ENCODE data around the gene MATN4. TPM values are rescaled to one million over a fixed set of nuclear protein-coding genes. Genes with fewer than 3 reads are reported as not detected.
"Not testable (repeated sequence)": the region's sequence is repeated elsewhere in the genome, so short reads cannot be mapped to it uniquely, and the experiment has no call there.

MATN4 gene
- total RNA-seq, 2 donors from 2014 or later = 0.34 TPM; not detected in 1

DNA sequence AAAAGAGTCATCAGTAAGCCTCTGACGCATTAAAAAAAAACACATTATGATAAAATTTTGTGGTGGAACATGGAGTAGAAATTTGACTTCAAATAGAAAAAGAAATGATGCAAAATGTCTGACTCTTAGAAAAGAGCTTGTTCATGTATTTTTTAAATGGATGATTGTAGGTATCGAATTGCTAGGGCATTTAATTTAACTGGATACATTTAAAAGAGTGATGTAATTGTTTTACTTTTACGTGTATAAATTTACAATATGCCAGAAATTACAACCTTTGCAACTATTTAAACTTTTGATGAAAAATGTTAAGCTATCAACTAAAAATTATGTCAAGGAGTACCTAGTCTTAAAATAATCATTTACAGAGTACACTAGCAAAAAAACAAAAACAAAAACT is 44.6 kb upstream of the MATN4 start:
- intact Hi-C loops (cut with DNase I) = no loop called here
- H3K4me3 ChIP-seq = no peak overlapping the region
- no peaks in the 10 kb centered on the region for H3K9me3 ChIP-seq
- no peaks in the 10 kb centered on the region for H3K4me1 ChIP-seq (replicated peaks)
- DNase-seq (ENCODE audit: low spot score) = no peak
- no peaks in the 10 kb centered on the region for H3K27me3 ChIP-seq (replicated peaks; ENCODE audit: insufficient read depth)
- TF ChIP-seq CTCF (IDR thresholded peaks at IDR 0.05) (no peak), POLR2AphosphoS5 (IDR thresholded peaks at IDR 0.05) (no peak), POLR2A (IDR thresholded peaks at IDR 0.05) (no peak)
- no peaks in the 10 kb centered on the region for H3K36me3 ChIP-seq
- WGBS = 68% methylated on average over 3 of the region's 3 CpGs
- no peak overlapping the region for H3K27ac ChIP-seq

DNA sequence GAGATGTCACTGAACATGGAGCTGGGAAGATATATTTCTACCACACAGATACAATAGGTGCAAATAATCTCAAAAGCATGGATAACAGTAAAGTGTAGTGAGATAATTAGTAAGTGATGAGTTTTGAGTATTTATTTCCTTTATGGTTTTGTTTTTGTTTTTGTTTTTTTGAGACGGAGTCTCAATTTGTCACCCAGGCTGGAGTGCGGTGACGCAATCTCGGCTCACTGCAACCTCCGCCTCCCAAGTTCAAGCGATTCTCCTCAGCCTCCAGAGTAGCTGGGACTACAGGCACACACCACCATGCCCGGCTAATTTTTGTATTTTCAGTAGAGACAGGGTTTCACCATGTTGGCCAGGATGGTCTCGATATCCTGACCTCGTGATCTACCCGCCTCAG is 42.7 kb upstream of the MATN4 start:
- H3K36me3 ChIP-seq; intact Hi-C loops (cut with DNase I); H3K9me3 ChIP-seq; H3K4me1 ChIP-seq (replicated peaks); DNase-seq (ENCODE audit: low spot score); H3K27me3 ChIP-seq (replicated peaks; ENCODE audit: insufficient read depth); H3K4me3 ChIP-seq; H3K27ac ChIP-seq: not testable (repeated sequence)
- WGBS = 97% methylated on average over 10 of the region's 10 CpGs

GRCh38 chr20:45350217-45350616 is 42.1 kb upstream of the MATN4 start:
- no peaks in the 10 kb centered on the region for H3K9me3 ChIP-seq
- WGBS = 29% methylated on average over 1 of the region's 1 CpG
- no peak overlapping the region for H3K4me3 ChIP-seq
- H3K4me1 ChIP-seq (replicated peaks) = peaks cover 3% of the 10 kb centered on the region
- no peak for TF ChIP-seq POLR2AphosphoS5 (IDR thresholded peaks at IDR 0.05)
- no peak for TF ChIP-seq CTCF (IDR thresholded peaks at IDR 0.05)
- TF ChIP-seq POLR2A (IDR thresholded peaks at IDR 0.05) = no peak
- no peak overlapping the region for H3K27ac ChIP-seq
- intact Hi-C loops (cut with DNase I) = no loop called here
- H3K27me3 ChIP-seq (replicated peaks; ENCODE audit: insufficient read depth) = no peaks in the 10 kb centered on the region
- DNase-seq (ENCODE audit: low spot score) = no peak
- H3K36me3 ChIP-seq = no peaks in the 10 kb centered on the region

DNA sequence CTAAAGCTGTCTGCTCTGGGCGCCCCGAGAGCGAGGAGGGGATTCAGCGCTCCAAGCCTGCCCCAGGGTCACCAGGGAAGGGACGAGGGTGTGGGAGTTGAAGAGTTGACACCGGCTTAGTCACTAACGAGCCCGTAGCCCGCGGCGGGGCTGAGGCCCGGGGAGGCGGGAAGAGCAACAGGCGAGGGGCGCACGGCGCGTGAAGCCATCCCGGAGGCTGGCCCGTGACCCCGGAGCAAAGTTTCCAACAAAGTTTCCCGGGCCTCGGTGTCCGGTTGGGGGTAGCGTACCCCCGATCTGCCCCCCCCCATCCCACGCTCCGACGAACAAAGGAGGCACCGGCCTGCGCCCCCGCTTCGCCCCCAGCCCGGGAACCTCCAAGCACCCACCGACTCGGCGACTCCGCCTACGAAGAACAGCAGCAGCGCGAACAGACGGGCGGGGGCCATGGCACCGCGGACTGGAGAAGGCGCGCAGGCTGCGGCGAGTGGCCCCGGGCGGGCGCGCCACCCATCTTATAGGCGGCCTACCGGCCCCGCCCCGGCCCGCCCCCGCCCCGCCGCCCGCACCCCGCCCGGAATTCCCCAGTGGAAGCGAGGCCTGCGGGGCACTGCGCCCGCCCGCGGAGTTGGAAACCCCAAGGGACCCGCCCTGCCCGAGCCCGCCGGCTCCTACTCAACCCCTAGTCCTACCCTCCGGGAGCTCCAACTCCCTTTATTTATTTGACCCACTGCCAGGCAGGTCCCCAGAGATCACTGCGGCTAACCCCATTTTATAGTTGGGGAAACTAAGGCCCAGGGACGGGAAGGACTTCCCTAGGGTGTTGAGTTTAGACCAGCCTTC is 40.1 kb upstream of the MATN4 start, which contains the start of gene SDC4:
Gene SDC4, minus strand, starts transcription at position 489 of the 843 bp plus-strand sequence. Its CDS starts 40 bp downstream, at position 449.
- H3K4me1 ChIP-seq (replicated peaks) = peaks cover 10% of the 10 kb centered on the region
- H3K27me3 ChIP-seq (replicated peaks; ENCODE audit: insufficient read depth) = no peaks in the 10 kb centered on the region
- intact Hi-C loops (cut with DNase I) = no loop called here
- peak within 1 kb of the TSS; percentile 76 for H3K4me3 ChIP-seq
- peak; percentile 68 for DNase-seq (ENCODE audit: low spot score)
- 2% methylated on average over 66 of the region's 77 CpGs for WGBS
- TF ChIP-seq POLR2AphosphoS5 (IDR thresholded peaks at IDR 0.05) (peak; percentile 54), POLR2A (IDR thresholded peaks at IDR 0.05) (peak; percentile 88), CTCF (IDR thresholded peaks at IDR 0.05) (no peak)
- peak within 1 kb of the TSS; percentile 92 to 94 for H3K27ac ChIP-seq
- H3K36me3 ChIP-seq = no peaks in the 10 kb centered on the region
- H3K9me3 ChIP-seq = no peaks in the 10 kb centered on the region

- peak overlapping the region; percentile 76 for H3K4me3 ChIP-seq
- intact Hi-C loops (cut with DNase I) = no loop called here
- H3K36me3 ChIP-seq = no peaks in the 10 kb centered on the region
- WGBS = 15% methylated on average over 10 of the region's 10 CpGs
- TF ChIP-seq POLR2A (IDR thresholded peaks at IDR 0.05) (no peak), CTCF (IDR thresholded peaks at IDR 0.05) (no peak), POLR2AphosphoS5 (IDR thresholded peaks at IDR 0.05) (no peak)
- no peak for DNase-seq (ENCODE audit: low spot score)
- H3K4me1 ChIP-seq (replicated peaks) = peaks cover 15% of the 10 kb centered on the region
- H3K9me3 ChIP-seq = no peaks in the 10 kb centered on the region
- H3K27me3 ChIP-seq (replicated peaks; ENCODE audit: insufficient read depth) = no peaks in the 10 kb centered on the region
- H3K27ac ChIP-seq = peak overlapping the region; percentile 92 to 94
Measured at GRCh38 chr20:45347297-45347935, 39.3 kb upstream of the MATN4 start.

Data from prostate gland (tissue), 2 donors.